Common myeloid progenitor, CD34-positive (primary cell): ENCODE data around the gene OXNAD1.

Experiments used
- CTCF ChIA-PET: fragments of 350-600 bp; sonication (Branson Sonifier 250); formaldehyde crosslinking; loops from one replicate; lab custom pipeline; 2021; ENCODE audit warnings: antibody characterized with exemption; lab: Charles Lee
- POLR2A ChIA-PET: fragments of 350-600 bp; sonication (Branson Sonifier 250); formaldehyde crosslinking; loops from one replicate; lab custom pipeline; 2021; ENCODE audit warnings: antibody characterized with exemption; lab: Charles Lee
- DNase-seq, 3 donors: peaks; one replicate each; pipeline versions ENCODE4 v3.0.0 to v3.0.0-alpha.2; 2013
- H3K27ac ChIP-seq, 2 experiments: 1 replicate in 1 of 2; 2 replicates in 1 of 2; pipeline ENCODE4 v1.7.0; 2013; ENCODE audit warnings: inconsistent platforms in 2 of 2, low read length in 2 of 2, mild to moderate bottlenecking in 2 of 2, low read depth in 1 of 2, moderate library complexity in 1 of 2; ENCODE audit not compliant: severe bottlenecking in 2 of 2, insufficient read depth in 1 of 2, poor library complexity in 1 of 2
- H3K27me3 ChIP-seq, 5 experiments: replicated peaks in 2 of 5; 1 replicate in 3 of 5; 2 replicates in 2 of 5; pipeline versions ENCODE4 v1.6.1 to v1.7.0; 2013; ENCODE audit warnings: low read length in 4 of 5, mild to moderate bottlenecking in 2 of 5, moderate library complexity in 2 of 5, inconsistent platforms in 1 of 5; ENCODE audit not compliant: insufficient read depth in 5 of 5, control insufficient read depth in 4 of 5
- H3K36me3 ChIP-seq, 4 experiments: 1 replicate in 2 of 4; 2 replicates in 2 of 4; pipeline versions ENCODE4 v1.6.1 to v1.7.0; 2013; ENCODE audit warnings: low read length in 3 of 4, control low read depth in 1 of 4, mild to moderate bottlenecking in 1 of 4; ENCODE audit not compliant: control insufficient read depth in 4 of 4, insufficient read depth in 4 of 4
- H3K4me1 ChIP-seq, 4 experiments: 1 replicate in 3 of 4; 2 replicates in 1 of 4; pipeline versions ENCODE4 v1.6.1 to v1.7.1; 2013; ENCODE audit warnings: low read length in 3 of 4, mild to moderate bottlenecking in 3 of 4, control low read depth in 1 of 4, inconsistent platforms in 1 of 4, moderate library complexity in 1 of 4; ENCODE audit not compliant: control insufficient read depth in 4 of 4, insufficient read depth in 4 of 4; ENCODE audit errors: control extremely low read depth in 1 of 4
- H3K4me3 ChIP-seq, 7 experiments: 1 replicate in 4 of 7; 2 replicates in 3 of 7; pipeline versions ENCODE4 v1.5.1 to v1.7.0; 2013; ENCODE audit warnings: mild to moderate bottlenecking in 7 of 7, low read length in 6 of 7, moderate library complexity in 6 of 7, inconsistent platforms in 2 of 7, low read depth in 2 of 7, control low read depth in 1 of 7; ENCODE audit not compliant: insufficient read depth in 4 of 7, control insufficient read depth in 1 of 7; ENCODE audit errors: extremely low read depth in 1 of 7
- H3K9me3 ChIP-seq, 5 experiments: 1 replicate in 4 of 5; 2 replicates in 1 of 5; pipeline versions ENCODE4 v1.6.1 to v1.7.1; 2013; ENCODE audit warnings: low read length in 4 of 5, mild to moderate bottlenecking in 2 of 5, inconsistent platforms in 1 of 5, low read depth in 1 of 5, moderate library complexity in 1 of 5; ENCODE audit not compliant: control insufficient read depth in 4 of 5, insufficient read depth in 2 of 5; ENCODE audit errors: control extremely low read depth in 1 of 5
- WGBS: methylation state at CpG from one replicate; pipeline ENCODE4 v1.1.5; 2013; ENCODE audit not compliant: insufficient coverage; 5-methylcytosine and 5-hydroxymethylcytosine counted together

The OXNAD1 gene

DNA sequence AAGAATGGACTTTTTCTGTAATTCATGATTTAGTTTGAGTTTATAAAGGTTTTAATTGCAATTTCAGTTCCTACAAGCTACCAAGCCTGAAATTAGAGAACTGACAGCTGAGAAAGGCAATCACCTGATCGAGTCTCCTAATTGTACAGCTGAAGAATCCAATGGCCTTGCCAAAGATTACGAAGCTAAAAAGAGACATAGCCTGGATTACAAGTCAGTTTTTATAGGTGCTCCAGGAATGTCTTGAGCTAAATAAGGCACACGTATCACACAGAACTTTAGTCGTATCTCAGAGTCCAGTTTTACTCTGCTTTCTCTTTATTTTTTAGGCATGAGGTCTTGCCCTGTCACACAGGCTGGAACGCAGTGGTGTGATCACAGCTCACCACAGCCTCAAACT is 6.8 kb upstream of the OXNAD1 start:
- Histone ChIP-seq H3K27ac (no peak overlapping the region), H3K36me3 (peaks cover 4 to 10% (median 6%) of the 10 kb centered on the region in 4 experiments), H3K4me1 (peaks cover 0 to 1% (median 0%) of the 10 kb centered on the region in 4 experiments), H3K9me3 (no peaks in the 10 kb centered on the region), H3K27me3 (no peaks in the 10 kb centered on the region), H3K4me3 (no peak overlapping the region)
- POLR2A ChIA-PET, result no interaction called here
- 92% methylated on average over 5 of the region's 5 CpGs for WGBS
- CTCF ChIA-PET, result interaction anchor here (1.3 kb wide), 1 partner anchor 10 kb away, joined by 3 read pairs; no protein-coding TSS in a partner anchor
- DNase-seq, result no peak

GRCh38 chr3:16258866-16259265 is 6.1 kb upstream of the OXNAD1 start:
- WGBS, result 86% methylated on average over 1 of the region's 1 CpG
- no peak overlapping the region for H3K27ac ChIP-seq
- peaks cover 1 to 6% (median 3%) of the 10 kb centered on the region in 4 experiments for H3K4me1 ChIP-seq
- DNase-seq, result no peak
- peaks cover 4 to 10% (median 6%) of the 10 kb centered on the region in 4 experiments for H3K36me3 ChIP-seq
- POLR2A ChIA-PET, result interaction anchor here (0.6 kb wide), 1 partner anchor 534 kb away, joined by 3 read pairs; no protein-coding TSS in a partner anchor
- no peaks in the 10 kb centered on the region for H3K9me3 ChIP-seq
- no peaks in the 10 kb centered on the region for H3K27me3 ChIP-seq
- no peak overlapping the region for H3K4me3 ChIP-seq
- CTCF ChIA-PET, result interaction anchor here (1.3 kb wide), 1 partner anchor 11 kb away, joined by 3 read pairs; no protein-coding TSS in a partner anchor

DNA sequence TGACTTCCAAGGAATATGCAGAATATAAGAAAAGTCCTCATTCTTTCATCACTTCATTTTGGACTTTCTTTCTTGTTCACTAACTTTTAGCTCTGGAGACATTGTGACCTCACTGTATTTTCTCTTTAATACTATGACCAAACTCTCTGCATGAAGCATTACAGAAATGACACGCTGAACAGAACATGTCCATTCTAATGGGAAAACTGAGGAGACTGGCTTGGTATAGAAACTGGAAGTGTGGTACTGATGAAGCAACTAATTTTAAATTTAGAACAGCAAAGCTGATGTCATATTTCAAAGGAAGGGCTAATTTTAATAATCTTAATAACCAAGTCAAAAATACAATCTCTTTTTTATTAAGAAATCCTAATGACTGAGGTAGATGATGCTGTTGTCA is 5.0 kb upstream of the OXNAD1 start:
- Histone ChIP-seq H3K27ac (no peak overlapping the region), H3K36me3 (peaks cover 4 to 10% (median 6%) of the 10 kb centered on the region in 4 experiments), H3K4me3 (no peak overlapping the region), H3K9me3 (no peaks in the 10 kb centered on the region), H3K27me3 (no peaks in the 10 kb centered on the region), H3K4me1 (peaks cover 5 to 12% (median 6%) of the 10 kb centered on the region in 4 experiments)
- WGBS, result no CpG with 5 or more reads among the region's 1 CpG
- ChIA-PET POLR2A (no interaction called here), CTCF (interaction anchor here (1.0 kb wide), 1 partner anchor 9 kb away, joined by 3 read pairs; no protein-coding TSS in a partner anchor)
- DNase-seq, result no peak

- 70% methylated on average over 4 of the region's 4 CpGs for WGBS
- Histone ChIP-seq H3K4me1 (peaks cover 12 to 28% (median 23%) of the 10 kb centered on the region in 4 experiments), H3K27me3 (no peaks in the 10 kb centered on the region), H3K4me3 (no peak overlapping the region), H3K36me3 (peaks cover 4 to 10% (median 6%) of the 10 kb centered on the region in 4 experiments), H3K9me3 (no peaks in the 10 kb centered on the region), H3K27ac (no peak overlapping the region)
- ChIA-PET POLR2A (no interaction called here), CTCF (no interaction called here)
- no peak for DNase-seq
Measured at GRCh38 chr3:16262174-16262573, 2.8 kb upstream of the OXNAD1 start.

GRCh38 chr3:16264174-16264707 is 771 bp upstream of the OXNAD1 start:
- H3K4me3 ChIP-seq, result peak overlapping the region; percentile 84 to 99 (median 95)
- H3K4me1 ChIP-seq, result peaks cover 12 to 28% (median 23%) of the 10 kb centered on the region in 4 experiments
- no peak for DNase-seq
- ChIA-PET POLR2A (interaction anchor here (1.0 to 1.4 kb wide), 2 partner anchors 12 to 21 kb away, joined by 3 to 5 read pairs; no protein-coding TSS in a partner anchor), CTCF (interaction anchor here (1.0 to 2.9 kb wide), 5 partner anchors 11 to 263 kb away, joined by 4 to 19 read pairs (median 6); no protein-coding TSS in a partner anchor)
- WGBS, result under 1% methylated on average over 20 of the region's 21 CpGs
- no peaks in the 10 kb centered on the region for H3K9me3 ChIP-seq
- peaks cover 2 to 10% (median 4%) of the 10 kb centered on the region in 4 experiments for H3K36me3 ChIP-seq
- H3K27ac ChIP-seq, result peak overlapping the region; percentile 93 to 96
- H3K27me3 ChIP-seq, result no peaks in the 10 kb centered on the region

DNA sequence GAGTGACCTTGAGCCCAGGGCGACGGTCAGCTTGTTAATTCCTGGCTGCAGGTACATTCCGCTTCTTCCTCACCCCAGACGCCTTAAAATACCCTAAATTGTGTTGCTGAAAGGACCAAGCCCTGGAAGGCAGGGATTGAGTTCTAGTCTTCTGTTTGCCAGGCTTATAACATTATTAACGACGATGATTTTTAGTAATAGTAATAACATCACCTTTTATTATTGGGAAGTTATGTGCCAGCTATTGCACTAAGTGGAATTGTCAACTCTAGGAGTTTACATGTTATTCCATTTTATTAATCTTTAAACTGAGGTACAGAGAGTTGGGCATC is 409 bp downstream of the OXNAD1 start:
- Histone ChIP-seq H3K9me3 (no peaks in the 10 kb centered on the region), H3K36me3 (peaks cover 0 to 8% (median 4%) of the 10 kb centered on the region in 4 experiments), H3K27ac (peak overlapping the region; percentile 93 to 96), H3K27me3 (no peaks in the 10 kb centered on the region), H3K4me1 (peaks cover 12 to 28% (median 23%) of the 10 kb centered on the region in 4 experiments), H3K4me3 (peak overlapping the region; percentile 84 to 99 (median 95))
- ChIA-PET POLR2A (interaction anchor here (0.6 to 1.0 kb wide), 2 partner anchors 20 to 1255 kb away, joined by 3 read pairs; no protein-coding TSS in a partner anchor), CTCF (interaction anchor here (1.0 to 4.8 kb wide), 9 partner anchors 14 to 450 kb away, joined by 3 to 37 read pairs (median 6); no protein-coding TSS in a partner anchor)
- 0% methylated on average over 2 of the region's 6 CpGs for WGBS
- DNase-seq, result no peak

DNA sequence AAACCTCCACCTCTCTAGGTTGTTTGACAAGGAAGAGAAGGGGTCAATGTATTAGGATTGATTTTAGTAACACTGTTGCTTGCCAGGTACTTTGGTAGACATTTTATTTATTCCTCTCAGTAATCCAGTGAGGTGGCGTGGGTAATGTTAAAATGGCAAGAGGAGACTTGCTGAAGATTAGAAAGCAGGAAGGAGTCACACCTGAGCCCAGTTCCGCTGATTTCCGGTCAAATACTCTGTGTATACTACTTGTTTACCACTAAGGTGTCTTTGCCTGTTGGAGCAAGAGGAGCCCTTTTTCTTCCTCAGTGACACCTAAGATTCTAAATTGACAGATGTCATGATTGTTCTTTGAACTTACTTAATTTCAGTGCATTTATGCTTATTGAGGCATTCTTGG is 1.7 kb downstream of the OXNAD1 start:
- POLR2A ChIA-PET, result no interaction called here

More for the DNA sequence above, 1.7 kb downstream of the OXNAD1 start:
- H3K4me1 ChIP-seq, result peaks cover 12 to 28% (median 23%) of the 10 kb centered on the region in 4 experiments
- CTCF ChIA-PET, result interaction anchor here (1.2 to 6.2 kb wide), 4 partner anchors 17 to 288 kb away, joined by 3 to 37 read pairs (median 26); no protein-coding TSS in a partner anchor
- no peak for DNase-seq
- H3K27me3 ChIP-seq, result no peaks in the 10 kb centered on the region
- H3K9me3 ChIP-seq, result no peaks in the 10 kb centered on the region
- H3K4me3 ChIP-seq, result no peak overlapping the region
- WGBS, result no CpG with 5 or more reads among the region's 3 CpGs
- H3K27ac ChIP-seq, result peak overlapping the region in 1 of 2 experiments; percentile 35
- peaks cover 0 to 19% (median 8%) of the 10 kb centered on the region in 4 experiments for H3K36me3 ChIP-seq
